HL-60 (cell line): ENCODE data around the gene TUBGCP2.

Source experiments
- CTCF ChIP-seq: IDR thresholded peaks from one replicate; pipeline ENCODE4 v1.5.1; 2011; ENCODE audit warnings: low read length, control low read depth, inconsistent platforms; ENCODE audit not compliant: insufficient read depth
- TF ChIP-seq, protein P1 (sequence below): IDR thresholded peaks from 2 replicates; pipeline ENCODE4 v1.6.1; 2012; ENCODE audit warnings: low read depth; ENCODE audit not compliant: insufficient replicate concordance

DNA sequence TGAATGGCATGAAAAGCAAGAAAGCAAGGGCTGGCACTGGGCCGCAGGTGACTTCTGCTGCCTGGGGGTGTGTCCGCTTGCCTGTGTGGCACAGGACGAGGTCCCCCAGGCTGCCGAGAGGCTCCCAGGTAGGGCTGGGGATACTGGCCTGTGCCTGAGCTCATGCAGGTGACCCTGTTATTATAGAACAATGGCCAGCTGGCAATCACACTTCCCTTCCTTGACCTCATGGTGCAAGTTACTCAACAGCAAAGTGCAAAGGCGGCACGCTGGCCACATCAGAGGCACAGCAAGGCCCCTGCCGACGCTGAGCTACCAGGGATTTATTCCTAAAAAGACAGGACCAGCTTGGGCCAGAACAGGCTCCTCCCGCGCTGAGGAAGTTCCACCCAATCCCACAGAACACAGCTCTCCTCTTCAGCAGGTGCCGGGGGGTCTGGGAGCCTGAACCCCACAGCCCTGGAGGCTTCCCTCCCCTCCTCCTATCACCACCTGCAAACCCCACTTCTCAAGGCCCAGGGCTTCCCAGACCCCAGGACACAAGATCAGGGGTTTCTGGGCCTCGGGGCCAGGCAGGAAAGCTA is 30.6 kb downstream of the TUBGCP2 start:
- TF ChIP-seq, protein P1, sequence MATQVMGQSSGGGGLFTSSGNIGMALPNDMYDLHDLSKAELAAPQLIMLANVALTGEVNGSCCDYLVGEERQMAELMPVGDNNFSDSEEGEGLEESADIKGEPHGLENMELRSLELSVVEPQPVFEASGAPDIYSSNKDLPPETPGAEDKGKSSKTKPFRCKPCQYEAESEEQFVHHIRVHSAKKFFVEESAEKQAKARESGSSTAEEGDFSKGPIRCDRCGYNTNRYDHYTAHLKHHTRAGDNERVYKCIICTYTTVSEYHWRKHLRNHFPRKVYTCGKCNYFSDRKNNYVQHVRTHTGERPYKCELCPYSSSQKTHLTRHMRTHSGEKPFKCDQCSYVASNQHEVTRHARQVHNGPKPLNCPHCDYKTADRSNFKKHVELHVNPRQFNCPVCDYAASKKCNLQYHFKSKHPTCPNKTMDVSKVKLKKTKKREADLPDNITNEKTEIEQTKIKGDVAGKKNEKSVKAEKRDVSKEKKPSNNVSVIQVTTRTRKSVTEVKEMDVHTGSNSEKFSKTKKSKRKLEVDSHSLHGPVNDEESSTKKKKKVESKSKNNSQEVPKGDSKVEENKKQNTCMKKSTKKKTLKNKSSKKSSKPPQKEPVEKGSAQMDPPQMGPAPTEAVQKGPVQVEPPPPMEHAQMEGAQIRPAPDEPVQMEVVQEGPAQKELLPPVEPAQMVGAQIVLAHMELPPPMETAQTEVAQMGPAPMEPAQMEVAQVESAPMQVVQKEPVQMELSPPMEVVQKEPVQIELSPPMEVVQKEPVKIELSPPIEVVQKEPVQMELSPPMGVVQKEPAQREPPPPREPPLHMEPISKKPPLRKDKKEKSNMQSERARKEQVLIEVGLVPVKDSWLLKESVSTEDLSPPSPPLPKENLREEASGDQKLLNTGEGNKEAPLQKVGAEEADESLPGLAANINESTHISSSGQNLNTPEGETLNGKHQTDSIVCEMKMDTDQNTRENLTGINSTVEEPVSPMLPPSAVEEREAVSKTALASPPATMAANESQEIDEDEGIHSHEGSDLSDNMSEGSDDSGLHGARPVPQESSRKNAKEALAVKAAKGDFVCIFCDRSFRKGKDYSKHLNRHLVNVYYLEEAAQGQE, result no peak
- no peak for TF ChIP-seq CTCF
